ENCODE results near the gene ASH1L.

Gene ASH1L

GRCh38 chr1:155326631-155327037, 236.0 kb downstream of the ASH1L start:
- DNase-seq: no peak

GRCh38 chr1:155326020-155326526, 236.5 kb downstream of the ASH1L start:
- DNase-seq: no peak

DNA sequence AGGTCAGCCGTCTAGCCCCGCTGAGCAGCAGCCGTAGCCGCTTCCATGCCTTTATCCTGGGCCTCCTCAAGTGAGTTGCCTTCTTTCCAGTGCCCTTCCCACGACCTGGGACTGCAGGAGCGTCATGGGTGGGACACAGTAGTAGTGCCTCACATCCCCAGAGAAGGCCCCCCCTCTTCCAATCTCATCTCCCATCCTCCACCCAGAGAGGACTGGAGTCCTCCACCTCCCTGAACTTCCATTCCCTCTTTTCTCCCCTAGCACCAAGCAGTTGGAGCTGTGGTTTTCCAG, 237.1 kb downstream of the ASH1L start:
- no peak for DNase-seq

DNA sequence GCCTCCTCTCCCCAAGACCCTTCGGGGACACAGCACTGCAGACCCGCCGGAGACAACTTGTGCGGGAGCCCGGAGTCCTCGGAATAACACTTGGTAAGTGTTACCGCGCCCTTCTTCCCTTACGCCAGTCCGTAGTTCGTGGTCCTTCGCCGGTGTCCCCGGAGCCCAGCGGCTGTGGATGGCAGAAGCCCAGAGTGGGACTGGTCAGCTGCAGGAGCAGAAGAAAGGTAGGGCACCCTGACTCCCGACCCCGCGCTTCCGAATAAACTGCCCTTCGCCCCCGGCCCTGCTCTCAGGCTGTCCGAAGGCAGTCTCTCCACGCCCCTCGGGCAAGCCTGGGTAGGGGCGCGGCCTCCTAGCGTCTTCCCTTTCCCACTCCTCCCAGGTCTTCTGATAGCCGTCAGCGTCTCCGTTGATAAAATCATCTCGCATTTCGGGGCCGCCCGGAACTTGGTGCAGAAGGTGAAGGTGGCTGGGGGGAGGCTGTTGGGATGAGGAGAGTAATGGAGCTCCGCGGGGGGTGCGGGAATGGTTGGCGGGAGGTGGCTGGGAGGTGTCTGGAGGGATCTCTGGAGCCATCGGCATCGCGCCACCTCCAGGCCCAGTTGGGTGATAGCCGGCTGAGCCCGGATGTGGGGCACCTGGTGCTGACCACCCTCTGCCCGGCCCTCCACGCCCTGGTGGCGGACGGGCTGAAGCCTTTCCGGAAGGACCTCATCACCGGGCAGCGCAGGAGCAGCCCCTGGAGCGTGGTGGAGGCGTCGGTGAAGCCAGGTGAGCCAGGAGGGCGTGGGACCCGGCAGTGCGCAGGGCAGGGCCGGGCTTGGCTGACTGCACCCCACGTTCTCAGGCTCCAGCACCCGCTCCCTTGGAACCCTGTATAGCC, 237.6 kb downstream of the ASH1L start:
- DNase-seq: peak; percentile 49

DNA sequence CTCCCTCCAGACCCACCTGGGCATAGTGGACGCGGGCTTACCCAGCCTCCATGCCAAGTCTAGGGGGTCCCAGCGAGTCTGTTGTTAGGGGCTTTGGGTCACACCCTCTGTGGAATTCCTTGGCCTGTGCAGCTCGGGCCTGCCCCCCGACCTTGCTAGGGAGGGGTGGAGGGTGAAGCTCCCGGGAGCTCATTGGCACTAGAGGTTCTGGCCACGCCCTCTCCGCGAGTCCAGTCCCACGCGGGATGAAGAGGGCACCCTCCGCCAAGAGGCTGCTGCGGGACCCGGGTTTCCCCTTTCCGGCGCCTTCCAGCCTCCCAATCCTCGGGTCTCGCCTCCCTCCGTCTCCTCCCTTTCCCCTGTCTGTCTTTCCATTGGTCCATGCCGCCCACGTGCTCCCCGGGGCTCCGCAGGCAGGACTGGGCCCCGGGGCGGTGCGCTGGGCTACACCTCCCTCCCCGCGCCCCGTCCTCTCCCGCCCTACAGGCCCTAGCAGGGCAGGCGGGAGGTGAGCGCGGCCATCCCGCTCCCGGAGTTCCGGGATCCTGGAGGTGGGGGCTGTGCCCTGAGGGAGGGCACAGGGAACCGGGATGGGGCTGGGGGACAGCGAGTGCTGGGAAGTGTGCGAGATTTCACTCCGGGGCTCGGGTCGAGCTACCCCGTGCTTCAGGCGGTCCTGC, 238.4 kb downstream of the ASH1L start:
- DNase-seq: peak; percentile 96

DNA sequence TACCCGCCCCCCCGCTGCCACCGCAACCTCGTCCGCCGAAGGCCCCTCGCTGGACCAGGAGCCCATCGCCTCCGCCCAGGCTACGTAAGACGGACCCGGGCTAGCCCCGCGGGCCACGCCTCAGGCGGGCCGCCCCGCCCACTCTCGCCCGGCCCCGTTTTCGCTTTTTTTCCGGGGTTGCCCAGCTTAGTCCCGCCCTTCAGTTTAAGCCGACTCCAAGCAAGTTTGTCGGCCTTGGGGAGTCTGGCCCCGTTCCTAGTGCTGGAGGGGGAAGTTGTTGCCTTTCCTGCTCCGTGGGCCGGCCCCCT, 238.9 kb downstream of the ASH1L start:
- DNase-seq: peak; percentile 89

- peak; percentile 83 for DNase-seq
These were observed 239.5 kb downstream of the ASH1L start for GRCh38 chr1:155322953-155323728.

DNA sequence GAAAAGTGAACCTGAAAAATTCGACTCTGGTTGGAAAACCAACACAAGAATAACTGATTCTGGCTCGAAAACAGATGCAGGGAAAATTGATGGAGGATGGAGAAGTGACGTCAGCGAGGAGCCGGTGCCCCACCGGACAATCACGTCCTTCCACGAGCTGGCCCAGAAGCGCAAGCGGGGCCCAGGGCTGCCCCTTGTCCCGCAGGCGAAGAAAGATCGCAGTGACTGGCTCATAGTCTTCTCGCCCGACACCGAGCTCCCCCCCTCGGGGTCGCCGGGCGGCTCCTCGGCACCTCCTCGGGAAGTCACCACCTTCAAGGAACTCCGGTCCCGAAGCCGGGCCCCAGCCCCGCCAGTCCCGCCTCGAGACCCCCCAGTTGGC, 240.0 kb downstream of the ASH1L start:
- no peak for DNase-seq

DNA sequence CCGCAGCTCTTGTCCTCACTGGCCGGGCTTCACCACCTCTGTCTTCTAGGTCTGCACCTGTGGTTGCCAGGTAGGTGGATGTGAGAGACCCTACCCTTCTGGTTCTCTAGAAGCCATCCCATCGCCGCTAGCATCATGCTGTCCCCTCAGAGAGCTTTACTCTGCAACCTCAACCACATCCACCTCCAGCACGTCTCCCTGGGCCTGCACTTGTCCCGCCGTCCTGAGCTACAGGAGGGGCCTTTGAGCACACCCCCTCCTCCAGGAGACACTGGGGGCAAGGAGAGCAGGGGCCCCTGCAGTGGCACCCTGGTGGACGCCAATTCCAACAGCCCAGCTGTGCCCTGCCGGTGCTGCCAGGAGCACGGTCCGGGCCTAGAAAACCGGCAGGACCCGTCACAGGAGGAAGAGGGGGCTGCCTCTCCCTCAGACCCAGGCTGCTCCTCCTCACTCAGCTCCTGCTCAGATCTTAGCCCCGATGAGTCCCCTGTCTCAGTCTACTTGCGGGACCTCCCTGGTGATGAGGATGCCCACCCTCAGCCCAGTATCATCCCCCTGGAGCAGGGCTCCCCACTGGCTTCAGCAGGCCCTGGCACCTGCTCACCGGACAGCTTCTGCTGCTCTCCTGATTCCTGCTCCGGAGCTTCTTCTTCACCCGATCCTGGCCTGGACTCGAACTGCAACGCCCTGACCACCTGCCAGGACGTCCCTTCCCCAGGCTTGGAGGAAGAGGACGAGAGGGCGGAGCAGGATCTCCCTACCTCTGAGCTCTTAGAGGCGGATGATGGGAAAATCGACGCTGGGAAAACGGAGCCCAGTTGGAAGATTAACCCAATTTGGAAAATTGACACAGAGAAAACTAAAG, 240.7 kb downstream of the ASH1L start:
- DNase-seq: no peak

- DNase-seq: peak; percentile 80
These were observed 241.7 kb downstream of the ASH1L start, which contains the start of gene RUSC1 for GRCh38 chr1:155320661-155321617. RUSC1 (plus strand) TSS chr1:155320894; CDS start chr1:155321774, 880 bp downstream.

DNA sequence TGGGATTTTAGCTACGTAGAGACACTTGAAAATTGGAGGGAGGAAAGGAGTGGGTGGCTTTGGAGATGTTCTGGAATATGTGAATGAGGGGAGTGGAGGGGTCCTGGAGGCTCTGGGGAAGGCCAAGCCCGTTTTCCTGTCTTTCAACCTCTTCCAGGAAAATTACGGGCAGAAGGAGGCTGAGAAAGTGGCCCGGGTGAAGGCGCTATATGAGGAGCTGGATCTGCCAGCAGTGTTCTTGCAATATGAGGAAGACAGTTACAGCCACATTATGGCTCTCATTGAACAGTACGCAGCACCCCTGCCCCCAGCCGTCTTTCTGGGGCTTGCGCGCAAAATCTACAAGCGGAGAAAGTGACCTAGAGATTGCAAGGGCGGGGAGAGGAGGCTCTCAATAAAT, 242.4 kb downstream of the ASH1L start:
- DNase-seq: no peak

DNA sequence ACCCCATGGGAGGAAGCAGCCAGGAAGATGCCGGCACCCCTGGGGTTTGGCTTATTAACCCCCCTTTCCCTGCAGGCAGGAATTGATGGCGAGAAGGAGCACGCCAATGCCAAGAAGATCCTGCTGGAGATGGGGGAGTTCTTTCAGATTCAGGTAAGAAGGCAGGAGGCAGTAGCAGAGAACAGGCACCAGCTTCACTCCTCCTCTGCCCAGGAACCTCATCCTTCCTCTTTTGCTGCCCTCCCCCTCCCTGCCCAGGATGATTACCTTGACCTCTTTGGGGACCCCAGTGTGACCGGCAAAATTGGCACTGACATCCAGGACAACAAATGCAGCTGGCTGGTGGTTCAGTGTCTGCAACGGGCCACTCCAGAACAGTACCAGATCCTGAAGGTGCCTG, 243.1 kb downstream of the ASH1L start:
- DNase-seq: no peak

DNA sequence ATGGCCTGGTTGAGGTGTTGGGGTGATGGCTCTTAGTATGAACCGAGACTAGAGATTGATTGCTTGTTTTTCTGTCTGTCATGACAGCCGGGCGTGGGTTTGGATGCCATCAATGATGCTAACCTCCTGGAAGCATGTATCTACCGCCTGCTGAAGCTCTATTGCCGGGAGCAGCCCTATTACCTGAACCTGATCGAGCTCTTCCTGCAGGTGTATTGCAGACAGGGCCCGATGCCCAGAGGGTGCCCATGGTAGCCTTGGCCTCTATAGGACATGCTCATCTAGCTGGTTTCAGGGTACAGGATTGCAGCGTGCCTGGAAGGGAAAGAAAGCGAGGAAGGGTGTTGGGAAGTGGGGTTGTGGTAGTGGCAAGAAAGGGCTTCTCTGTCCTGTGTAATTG, 244.5 kb downstream of the ASH1L start:
- DNase-seq: no peak

- no peak for DNase-seq
These were observed 245.7 kb downstream of the ASH1L start for GRCh38 chr1:155316922-155317321.

DNA sequence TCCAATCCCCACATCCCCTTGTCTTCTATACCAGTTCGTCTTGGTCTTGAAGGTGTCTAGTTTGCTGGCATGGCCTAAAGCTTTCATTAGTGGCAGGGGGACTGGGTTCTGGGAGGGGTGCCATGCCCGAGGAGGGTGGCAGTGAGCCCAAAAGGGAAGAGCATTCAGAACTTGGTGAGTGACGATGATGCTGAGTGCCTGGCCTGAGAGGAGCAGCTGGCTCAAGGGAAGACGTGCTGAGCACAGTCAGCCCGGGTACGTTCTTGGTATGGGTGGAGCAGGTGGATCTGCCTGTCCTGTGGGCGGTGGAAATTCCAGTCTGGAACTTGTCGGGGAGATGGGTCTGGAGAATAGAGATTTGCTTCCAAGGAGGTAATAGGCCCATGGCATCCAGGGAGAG, 249.3 kb downstream of the ASH1L start:
- no peak for DNase-seq

GRCh38 chr1:155309423-155310021, 253.1 kb downstream of the ASH1L start:
- DNase-seq: peak; percentile 53

- DNase-seq: peak; percentile 100
These were observed 253.8 kb downstream of the ASH1L start, which contains the start of gene FDPS for GRCh38 chr1:155308493-155309422. FDPS (plus strand) TSS chr1:155308866; CDS start chr1:155309790, 924 bp downstream.

DNA sequence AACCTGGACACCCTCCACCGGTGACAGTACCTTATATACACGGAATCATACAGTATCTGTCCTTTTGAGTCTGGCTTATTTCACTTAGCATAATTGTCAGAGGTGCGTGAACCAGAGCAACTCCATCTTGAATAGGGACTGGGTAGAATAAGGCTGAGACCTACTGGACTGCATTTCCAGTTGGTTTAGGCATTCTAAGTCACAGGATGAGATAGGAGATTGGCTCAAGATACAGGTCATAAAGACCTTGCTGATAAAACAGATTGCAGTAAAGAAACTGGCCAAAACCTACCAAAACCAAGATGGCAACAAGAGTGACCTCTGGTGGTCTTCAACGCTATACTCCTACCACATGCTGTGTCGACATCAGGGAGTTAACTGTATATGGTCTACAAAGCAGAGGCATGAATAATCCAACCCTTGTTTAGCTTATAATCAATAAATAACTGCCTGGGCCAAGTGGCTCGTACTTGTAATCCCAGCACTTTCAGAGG, 255.3 kb downstream of the ASH1L start:
- peak; percentile 85 for DNase-seq

DNA sequence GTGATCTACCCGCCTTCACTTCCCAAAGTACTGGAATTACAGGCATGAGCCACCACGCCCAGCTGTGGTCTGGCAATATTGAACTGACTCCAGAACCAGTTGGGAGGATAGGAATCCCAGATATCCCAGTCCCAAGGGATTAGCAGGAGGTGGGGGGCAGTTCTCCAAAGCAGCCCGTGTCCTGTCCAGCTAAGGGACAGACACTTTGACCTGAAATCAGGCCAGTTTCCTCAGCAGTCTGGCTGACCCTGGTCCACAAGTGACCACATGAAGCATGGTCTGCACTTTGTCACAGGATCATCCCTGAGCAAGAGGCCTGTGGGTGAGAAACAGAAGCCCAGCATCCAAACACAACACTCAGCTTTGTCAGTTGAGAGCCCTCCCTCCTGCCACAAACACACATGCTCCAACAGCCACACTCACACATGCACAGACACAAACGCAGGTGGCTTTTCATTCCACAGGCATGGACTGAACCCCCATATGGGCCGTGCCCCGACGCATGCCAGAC, 256.7 kb downstream of the ASH1L start:
- DNase-seq: no peak

Measured in hematopoietic multipotent progenitor cell treated with erythropoietin and hydrocortisone succinate and interleukin-3 and kit ligand, for 8 days (in vitro differentiated cells).